ENCODE measurements around the gene FAM107A.

The FAM107A gene

DNA sequence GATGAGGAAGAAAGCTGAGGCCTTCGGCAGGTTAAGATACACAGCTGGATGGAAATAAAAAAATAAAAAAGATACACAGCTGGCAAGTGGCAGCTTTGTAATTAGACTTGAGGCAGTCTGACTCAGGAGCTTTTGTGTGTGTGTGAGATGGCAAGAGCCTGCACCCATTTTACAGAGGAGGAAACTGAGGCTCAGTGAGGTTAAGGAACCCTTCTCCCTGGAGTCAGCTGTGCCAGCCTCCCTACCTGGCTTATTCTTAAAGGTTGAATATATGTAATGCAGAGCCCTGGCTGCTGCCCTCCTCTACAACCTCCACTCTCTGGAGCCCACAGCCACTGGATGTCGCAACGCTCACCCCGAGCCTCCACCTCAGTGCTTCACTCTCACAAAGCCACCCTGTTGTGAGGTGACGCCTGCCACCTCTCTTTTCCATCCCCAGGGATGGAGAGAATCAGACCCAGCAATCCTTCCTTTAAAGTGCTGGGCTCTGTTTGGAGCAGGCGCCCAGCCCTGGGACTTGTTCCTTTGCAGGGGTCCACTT is 20.6 kb upstream of the FAM107A start:
- H3K9ac ChIP-seq (ENCODE audit: low read depth, low read length, poor library complexity, severe bottlenecking), result no peak overlapping the region
- no peak overlapping the region for H3K4me2 ChIP-seq (ENCODE audit: low read depth, low read length, poor library complexity, severe bottlenecking)
- H2AFZ ChIP-seq (ENCODE audit: low read length), result no peak overlapping the region
- H3K4me3 ChIP-seq (ENCODE audit: low read length, poor library complexity, severe bottlenecking), result no peak overlapping the region
- H3K9me2 ChIP-seq (replicated peaks; ENCODE audit: low read depth, low read length), result no peaks in the 10 kb centered on the region
- no peaks in the 10 kb centered on the region for H3K4me1 ChIP-seq (ENCODE audit: insufficient read depth, low read length, poor library complexity, severe bottlenecking)
- H3K36me3 ChIP-seq (ENCODE audit: insufficient read depth, low read length), result no peaks in the 10 kb centered on the region
- no peaks in the 10 kb centered on the region for H3F3A ChIP-seq (ENCODE audit: low read depth)
- H3K79me2 ChIP-seq (ENCODE audit: insufficient read depth, low read length), result no peaks in the 10 kb centered on the region
- no peaks in the 10 kb centered on the region for H4K20me1 ChIP-seq (ENCODE audit: insufficient read depth, low read length, poor library complexity, severe bottlenecking)
- TF ChIP-seq EZH2phosphoT487 (IDR thresholded peaks at IDR 0.05; ENCODE audit: borderline replicate concordance), result no peak
- TF ChIP-seq, protein P1, sequence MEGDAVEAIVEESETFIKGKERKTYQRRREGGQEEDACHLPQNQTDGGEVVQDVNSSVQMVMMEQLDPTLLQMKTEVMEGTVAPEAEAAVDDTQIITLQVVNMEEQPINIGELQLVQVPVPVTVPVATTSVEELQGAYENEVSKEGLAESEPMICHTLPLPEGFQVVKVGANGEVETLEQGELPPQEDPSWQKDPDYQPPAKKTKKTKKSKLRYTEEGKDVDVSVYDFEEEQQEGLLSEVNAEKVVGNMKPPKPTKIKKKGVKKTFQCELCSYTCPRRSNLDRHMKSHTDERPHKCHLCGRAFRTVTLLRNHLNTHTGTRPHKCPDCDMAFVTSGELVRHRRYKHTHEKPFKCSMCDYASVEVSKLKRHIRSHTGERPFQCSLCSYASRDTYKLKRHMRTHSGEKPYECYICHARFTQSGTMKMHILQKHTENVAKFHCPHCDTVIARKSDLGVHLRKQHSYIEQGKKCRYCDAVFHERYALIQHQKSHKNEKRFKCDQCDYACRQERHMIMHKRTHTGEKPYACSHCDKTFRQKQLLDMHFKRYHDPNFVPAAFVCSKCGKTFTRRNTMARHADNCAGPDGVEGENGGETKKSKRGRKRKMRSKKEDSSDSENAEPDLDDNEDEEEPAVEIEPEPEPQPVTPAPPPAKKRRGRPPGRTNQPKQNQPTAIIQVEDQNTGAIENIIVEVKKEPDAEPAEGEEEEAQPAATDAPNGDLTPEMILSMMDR (conservative IDR thresholded peaks at IDR 0.05; ENCODE audit: low read length), result no peak
- no peaks in the 10 kb centered on the region for H3K9me3 ChIP-seq (ENCODE audit: insufficient read depth, low read depth, low read length)
- no peaks in the 10 kb centered on the region for H3K27me3 ChIP-seq (ENCODE audit: insufficient read depth, low read length, poor library complexity, severe bottlenecking)

DNA sequence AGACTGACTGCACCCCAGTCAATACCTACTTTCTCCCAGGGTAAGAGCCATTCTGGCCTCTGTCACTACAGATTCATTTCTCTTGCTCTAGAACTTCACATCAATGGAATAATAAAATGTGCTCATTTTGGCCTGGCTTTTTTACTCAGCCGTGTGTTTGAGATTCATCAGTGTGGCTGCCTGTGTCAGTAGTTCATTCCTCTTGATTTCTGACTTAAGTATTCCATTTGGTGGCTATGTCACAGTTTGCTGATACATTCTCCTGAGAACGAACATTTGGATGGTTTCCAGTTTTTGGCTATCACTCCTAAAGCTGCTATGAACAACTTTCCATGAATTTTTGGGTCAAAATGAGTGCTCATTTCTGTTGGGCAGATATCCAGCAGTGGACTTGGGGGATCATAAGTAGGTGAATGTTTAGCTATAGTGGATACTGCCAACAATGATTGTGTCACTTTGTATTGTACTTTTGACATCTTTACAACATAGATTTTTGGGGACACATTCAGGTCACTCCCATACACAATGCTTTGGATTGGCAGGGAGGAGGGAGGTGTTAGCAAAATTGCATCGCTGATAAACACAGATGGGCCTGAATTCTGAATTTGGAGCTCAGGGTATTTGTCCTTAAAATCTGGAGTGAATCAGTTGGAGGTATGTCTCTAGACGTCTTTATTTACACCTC is 19.8 kb upstream of the FAM107A start:
- Histone ChIP-seq H3K9me2 (replicated peaks; ENCODE audit: low read depth, low read length) (no peaks in the 10 kb centered on the region), H3K4me2 (ENCODE audit: low read depth, low read length, poor library complexity, severe bottlenecking) (no peak overlapping the region), H2AFZ (ENCODE audit: low read length) (no peak overlapping the region), H3K27me3 (ENCODE audit: insufficient read depth, low read length, poor library complexity, severe bottlenecking) (no peaks in the 10 kb centered on the region), H3F3A (ENCODE audit: low read depth) (no peaks in the 10 kb centered on the region), H3K9me3 (ENCODE audit: insufficient read depth, low read depth, low read length) (no peaks in the 10 kb centered on the region), H3K4me3 (ENCODE audit: low read length, poor library complexity, severe bottlenecking) (no peak overlapping the region), H3K4me1 (ENCODE audit: insufficient read depth, low read length, poor library complexity, severe bottlenecking) (no peaks in the 10 kb centered on the region), H3K36me3 (ENCODE audit: insufficient read depth, low read length) (no peaks in the 10 kb centered on the region), H3K79me2 (ENCODE audit: insufficient read depth, low read length) (no peaks in the 10 kb centered on the region), H4K20me1 (ENCODE audit: insufficient read depth, low read length, poor library complexity, severe bottlenecking) (no peaks in the 10 kb centered on the region), H3K9ac (ENCODE audit: low read depth, low read length, poor library complexity, severe bottlenecking) (no peak overlapping the region)
- TF ChIP-seq, protein P1 (conservative IDR thresholded peaks at IDR 0.05; ENCODE audit: low read length), result no peak
- TF ChIP-seq EZH2phosphoT487 (IDR thresholded peaks at IDR 0.05; ENCODE audit: borderline replicate concordance), result no peak

DNA sequence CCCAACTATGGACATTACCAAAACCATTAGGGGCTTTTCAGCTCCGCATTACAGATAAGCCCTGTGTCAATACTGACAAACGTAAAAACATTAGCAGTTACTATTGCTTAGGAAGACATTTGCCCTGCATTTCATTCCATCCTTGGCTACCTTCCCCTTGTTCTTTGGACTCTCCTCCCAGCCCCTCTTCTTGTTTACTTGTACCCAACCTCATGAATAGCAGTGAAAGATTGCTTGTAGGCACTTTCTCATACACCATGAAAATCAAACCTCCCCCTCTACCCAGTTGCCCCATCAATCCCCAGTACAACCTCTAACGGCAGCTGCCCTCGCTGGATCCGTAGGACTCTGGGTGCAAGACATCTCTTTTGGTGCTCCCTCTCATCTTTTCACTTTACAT is 16.9 kb upstream of the FAM107A start:
- TF ChIP-seq, protein P1 (conservative IDR thresholded peaks at IDR 0.05; ENCODE audit: low read length), result no peak
- no peak for TF ChIP-seq EZH2phosphoT487 (IDR thresholded peaks at IDR 0.05; ENCODE audit: borderline replicate concordance)
- H3K79me2 ChIP-seq (ENCODE audit: insufficient read depth, low read length), result no peaks in the 10 kb centered on the region
- no peaks in the 10 kb centered on the region for H3K27me3 ChIP-seq (ENCODE audit: insufficient read depth, low read length, poor library complexity, severe bottlenecking)
- H3K36me3 ChIP-seq (ENCODE audit: insufficient read depth, low read length), result no peaks in the 10 kb centered on the region
- no peak overlapping the region for H3K4me3 ChIP-seq (ENCODE audit: low read length, poor library complexity, severe bottlenecking)
- H3K9me2 ChIP-seq (replicated peaks; ENCODE audit: low read depth, low read length), result no peaks in the 10 kb centered on the region
- H3K9me3 ChIP-seq (ENCODE audit: insufficient read depth, low read depth, low read length), result no peaks in the 10 kb centered on the region
- H2AFZ ChIP-seq (ENCODE audit: low read length), result no peak overlapping the region
- H3F3A ChIP-seq (ENCODE audit: low read depth), result no peaks in the 10 kb centered on the region
- H3K4me1 ChIP-seq (ENCODE audit: insufficient read depth, low read length, poor library complexity, severe bottlenecking), result no peaks in the 10 kb centered on the region
- no peak overlapping the region for H3K9ac ChIP-seq (ENCODE audit: low read depth, low read length, poor library complexity, severe bottlenecking)
- no peaks in the 10 kb centered on the region for H4K20me1 ChIP-seq (ENCODE audit: insufficient read depth, low read length, poor library complexity, severe bottlenecking)
- H3K4me2 ChIP-seq (ENCODE audit: low read depth, low read length, poor library complexity, severe bottlenecking), result no peak overlapping the region

Measured in Loucy (cell line).